Measurements from ENCODE around the gene SIRPA.

DNA sequence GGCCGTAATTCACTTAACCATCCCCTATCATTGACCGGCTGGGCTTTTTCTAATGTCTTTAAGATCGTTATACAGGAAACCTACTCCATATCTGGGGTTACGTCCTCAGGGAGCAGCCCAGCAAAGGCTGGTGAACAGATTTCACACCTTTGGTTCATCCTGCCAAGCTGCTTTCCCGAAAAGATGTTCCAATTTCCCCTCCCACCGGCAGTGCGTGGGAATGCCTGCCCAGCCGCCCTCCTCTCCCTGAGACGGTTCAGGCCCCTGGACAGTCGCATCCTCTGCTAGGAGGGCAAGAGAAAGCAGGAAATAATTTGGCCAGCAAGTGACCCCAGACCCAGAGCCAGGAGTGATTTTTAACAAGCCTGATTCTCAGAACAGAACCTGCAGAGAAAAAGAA lies 16.3 kb downstream of the SIRPA start:
- TF ChIP-seq, protein P1, sequence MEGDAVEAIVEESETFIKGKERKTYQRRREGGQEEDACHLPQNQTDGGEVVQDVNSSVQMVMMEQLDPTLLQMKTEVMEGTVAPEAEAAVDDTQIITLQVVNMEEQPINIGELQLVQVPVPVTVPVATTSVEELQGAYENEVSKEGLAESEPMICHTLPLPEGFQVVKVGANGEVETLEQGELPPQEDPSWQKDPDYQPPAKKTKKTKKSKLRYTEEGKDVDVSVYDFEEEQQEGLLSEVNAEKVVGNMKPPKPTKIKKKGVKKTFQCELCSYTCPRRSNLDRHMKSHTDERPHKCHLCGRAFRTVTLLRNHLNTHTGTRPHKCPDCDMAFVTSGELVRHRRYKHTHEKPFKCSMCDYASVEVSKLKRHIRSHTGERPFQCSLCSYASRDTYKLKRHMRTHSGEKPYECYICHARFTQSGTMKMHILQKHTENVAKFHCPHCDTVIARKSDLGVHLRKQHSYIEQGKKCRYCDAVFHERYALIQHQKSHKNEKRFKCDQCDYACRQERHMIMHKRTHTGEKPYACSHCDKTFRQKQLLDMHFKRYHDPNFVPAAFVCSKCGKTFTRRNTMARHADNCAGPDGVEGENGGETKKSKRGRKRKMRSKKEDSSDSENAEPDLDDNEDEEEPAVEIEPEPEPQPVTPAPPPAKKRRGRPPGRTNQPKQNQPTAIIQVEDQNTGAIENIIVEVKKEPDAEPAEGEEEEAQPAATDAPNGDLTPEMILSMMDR (conservative IDR thresholded peaks at IDR 0.05) = no peak
- TF ChIP-seq ZFX (IDR thresholded peaks at IDR 0.05) = no peak

Data from C4-2B (cell line).